GM21367 (cell line): ENCODE measurements around the gene OXCT2.
"Not testable (repeated sequence)": the region's sequence is repeated elsewhere in the genome, so short reads cannot be mapped to it uniquely, and the experiment has no call there.

ENCODE experiments used
- ATAC-seq: cut with Tn5 transposase; IDR thresholded peaks from one replicate; pipeline ENCODE4 v1.9.1; 2021; ENCODE audit not compliant: unreplicated experiment

OXCT2 gene

DNA sequence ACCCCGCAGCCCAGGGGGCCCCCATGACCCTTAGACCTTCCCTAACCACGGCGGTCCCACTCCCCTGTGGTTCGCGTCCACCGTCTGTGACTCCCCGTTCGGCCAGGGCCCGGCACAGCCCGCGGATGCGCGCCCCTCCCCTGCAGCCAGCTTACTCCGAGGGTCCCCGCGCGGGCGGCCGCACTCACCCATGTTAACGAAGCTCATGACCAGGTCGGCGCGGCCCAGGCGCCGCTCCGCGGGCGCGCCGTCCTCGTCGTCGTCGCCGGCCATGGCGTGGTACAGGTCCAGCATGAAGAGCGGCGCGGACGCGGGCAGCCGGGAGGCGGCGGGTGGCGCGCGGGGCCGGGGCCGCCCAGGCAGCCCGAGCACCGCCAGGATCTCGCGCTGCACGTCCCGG lies 16.8 kb upstream of the OXCT2 start:
- ATAC-seq: not testable (repeated sequence)

DNA sequence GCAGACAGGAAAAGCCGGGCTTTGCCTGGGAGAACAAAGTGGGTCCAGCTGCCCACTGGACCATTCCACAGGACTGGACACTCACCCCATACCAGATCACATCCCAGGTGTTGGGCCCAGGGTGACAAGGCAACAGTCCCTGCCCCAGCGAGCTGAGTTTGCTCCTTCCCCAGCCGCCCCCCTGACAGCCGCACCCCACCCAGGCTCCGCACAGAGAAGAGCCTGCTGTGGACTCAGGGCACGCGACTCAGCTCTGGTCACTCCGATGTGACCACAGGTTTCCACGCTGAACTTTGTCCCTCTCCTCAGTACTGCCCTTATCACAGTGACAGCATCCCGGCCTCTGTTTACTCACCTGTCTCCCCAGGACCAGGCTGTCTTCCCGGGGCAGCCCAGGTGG lies 16.3 kb upstream of the OXCT2 start:
- ATAC-seq: no peak

GRCh38 chr1:39787108-39787375 lies 15.9 kb upstream of the OXCT2 start:
- ATAC-seq: not testable (repeated sequence)

DNA sequence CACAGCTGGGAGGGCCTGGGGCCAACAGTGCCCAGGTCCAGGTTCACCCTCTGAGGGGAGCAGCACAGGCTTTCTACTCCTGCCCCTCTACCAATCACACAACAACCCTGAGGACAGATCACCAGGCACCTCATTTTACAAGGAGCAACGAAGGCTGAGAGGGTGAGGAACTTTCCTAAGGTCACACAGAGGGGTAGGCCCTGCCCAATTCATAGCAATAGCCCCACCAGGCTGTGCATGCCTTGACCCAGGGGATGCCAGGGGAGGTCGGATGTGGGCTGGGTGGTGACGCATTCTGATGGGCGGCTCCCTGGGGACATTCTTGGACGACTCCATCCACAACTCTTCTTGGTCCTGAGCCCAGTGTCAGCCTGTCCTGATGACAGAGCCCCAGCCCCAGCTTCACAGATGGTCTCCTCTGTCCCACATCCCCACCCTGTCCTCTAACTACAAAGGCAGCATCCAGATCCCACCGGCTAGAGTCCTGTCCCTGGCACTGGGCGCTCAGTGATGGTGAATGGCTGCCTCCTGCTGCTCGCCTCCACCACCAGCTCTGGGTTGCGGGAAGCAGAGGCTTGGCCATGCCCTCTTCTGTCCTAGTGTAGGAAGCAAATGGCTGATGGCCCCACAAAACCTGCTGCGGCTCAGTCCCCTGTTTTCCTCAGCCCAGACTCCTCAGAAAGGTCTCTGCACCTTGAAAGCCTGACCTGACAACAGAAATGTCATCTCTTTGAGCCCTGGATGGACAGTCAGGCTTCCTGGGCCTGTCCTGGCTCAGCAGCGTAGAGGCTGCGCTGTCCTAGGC lies 15.4 kb upstream of the OXCT2 start:
- not testable (repeated sequence) for ATAC-seq

GRCh38 chr1:39782685-39783084 lies 11.5 kb upstream of the OXCT2 start:
- ATAC-seq: not testable (repeated sequence)

GRCh38 chr1:39782103-39782502 lies 11.0 kb upstream of the OXCT2 start:
- no peak for ATAC-seq

DNA sequence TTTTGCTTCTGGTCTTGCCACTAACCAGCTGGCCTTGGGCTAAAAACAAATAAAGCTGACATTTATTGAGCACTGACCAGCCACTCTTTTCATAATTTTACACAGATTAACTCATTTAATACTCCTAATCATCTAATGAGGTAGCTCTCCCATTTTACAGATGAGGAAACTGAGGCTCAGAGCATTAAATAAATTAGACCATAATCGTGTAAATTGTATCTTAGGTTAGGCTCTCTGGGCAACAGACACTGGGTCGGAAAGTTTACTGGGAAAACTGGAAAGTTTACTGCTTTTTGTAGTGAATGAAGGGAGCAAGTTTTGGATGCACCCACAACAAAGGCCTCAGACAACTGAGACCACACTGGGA lies 10.2 kb upstream of the OXCT2 start:
- ATAC-seq: no peak

GRCh38 chr1:39779821-39780220 lies 8.7 kb upstream of the OXCT2 start:
- ATAC-seq: no peak

GRCh38 chr1:39779137-39779536 lies 8.0 kb upstream of the OXCT2 start:
- no peak for ATAC-seq

DNA sequence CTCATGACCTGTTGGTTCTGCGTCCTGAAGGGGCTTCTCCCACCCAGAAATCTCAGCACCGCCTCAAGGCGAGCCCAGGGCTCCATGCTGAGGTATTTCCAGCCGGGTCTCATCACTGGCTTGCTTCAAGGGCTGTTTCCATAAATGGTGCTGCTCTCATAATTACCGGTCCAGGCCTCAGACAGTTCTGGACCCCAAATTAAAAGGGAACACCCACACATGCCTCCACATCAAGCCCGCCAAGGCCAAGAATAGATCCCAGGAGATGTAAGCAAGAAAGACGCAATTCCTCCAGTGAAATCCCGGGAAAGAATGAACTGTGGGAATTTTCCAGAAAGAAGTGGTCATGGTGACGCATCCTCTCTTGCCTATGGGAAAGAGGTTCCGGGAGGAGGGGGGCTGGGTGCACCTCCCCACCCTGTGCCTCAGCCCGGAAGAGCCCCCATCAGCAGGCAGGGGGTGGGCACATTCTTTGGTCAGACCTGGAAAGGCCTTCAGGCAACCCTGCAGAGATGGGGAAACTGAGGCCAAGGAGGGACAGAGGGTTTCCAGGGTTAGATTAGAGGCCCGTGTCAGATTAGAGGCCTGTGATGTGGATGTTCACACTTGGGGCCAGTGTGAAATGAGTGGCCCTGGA lies 7.4 kb upstream of the OXCT2 start:
- not testable (repeated sequence) for ATAC-seq

- not testable (repeated sequence) for ATAC-seq
Observed at GRCh38 chr1:39777896-39778295, 6.7 kb upstream of the OXCT2 start.

DNA sequence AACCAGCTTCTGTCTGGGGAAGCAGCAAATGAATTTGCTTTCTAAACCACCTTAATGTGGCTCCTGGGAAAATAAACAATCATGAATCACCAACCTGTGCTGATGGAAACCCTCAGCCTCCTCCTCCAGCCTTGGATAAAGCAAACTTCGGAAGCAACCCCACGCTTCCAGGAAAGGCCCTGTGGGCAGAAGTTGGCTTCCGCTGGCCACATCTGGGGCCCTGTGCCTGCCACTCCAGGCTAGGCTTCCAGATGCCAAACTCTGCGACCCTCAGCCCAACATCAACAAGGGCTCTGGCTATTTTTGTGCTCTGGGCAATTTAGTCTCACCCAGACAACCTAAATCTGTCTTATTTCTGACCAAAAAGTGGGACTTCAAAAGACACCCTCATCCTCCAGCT lies 6.2 kb upstream of the OXCT2 start:
- no peak for ATAC-seq

DNA sequence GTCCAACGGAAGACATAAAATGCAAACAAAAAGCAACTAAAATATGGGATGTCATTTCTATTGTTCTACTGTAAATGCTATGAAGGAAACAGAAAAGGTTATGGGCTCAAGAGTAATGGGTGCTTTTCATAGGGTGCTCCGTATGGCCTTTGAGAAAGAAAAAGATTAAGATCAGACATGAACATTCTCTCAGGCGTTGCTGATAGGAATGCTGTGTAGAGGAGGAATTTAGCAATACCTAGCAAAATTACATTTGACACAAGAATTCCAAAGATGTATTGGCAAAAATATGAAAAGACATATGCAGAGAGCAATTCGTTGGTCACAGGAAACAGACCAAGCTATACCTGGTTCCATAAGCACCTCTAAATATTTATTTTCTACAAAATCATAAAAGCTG lies 5.7 kb upstream of the OXCT2 start:
- no peak for ATAC-seq

- no peak for ATAC-seq
Observed at GRCh38 chr1:39776400-39776713, 5.2 kb upstream of the OXCT2 start.

- not testable (repeated sequence) for ATAC-seq
Observed at GRCh38 chr1:39775676-39776399, 4.7 kb upstream of the OXCT2 start.

DNA sequence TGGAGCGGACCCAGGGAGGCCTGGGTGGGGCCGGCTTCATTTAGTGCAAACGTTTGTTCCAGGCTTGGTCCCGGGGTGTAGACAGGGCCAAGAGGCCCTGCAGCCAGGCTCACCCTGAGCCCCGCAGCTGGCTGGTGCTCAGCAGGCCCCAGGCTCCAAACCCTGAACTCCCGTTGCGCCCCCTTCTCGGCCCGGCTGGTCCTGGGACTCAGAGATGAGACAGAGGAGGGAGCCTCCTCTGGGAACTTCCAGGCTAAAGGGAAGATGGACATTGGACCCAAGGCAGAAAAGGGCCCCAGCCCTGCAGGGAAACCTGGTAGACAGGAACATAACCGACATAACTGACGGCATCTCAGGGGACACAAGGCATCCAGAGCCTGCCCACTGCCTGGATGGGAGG lies 4.0 kb upstream of the OXCT2 start:
- not testable (repeated sequence) for ATAC-seq

DNA sequence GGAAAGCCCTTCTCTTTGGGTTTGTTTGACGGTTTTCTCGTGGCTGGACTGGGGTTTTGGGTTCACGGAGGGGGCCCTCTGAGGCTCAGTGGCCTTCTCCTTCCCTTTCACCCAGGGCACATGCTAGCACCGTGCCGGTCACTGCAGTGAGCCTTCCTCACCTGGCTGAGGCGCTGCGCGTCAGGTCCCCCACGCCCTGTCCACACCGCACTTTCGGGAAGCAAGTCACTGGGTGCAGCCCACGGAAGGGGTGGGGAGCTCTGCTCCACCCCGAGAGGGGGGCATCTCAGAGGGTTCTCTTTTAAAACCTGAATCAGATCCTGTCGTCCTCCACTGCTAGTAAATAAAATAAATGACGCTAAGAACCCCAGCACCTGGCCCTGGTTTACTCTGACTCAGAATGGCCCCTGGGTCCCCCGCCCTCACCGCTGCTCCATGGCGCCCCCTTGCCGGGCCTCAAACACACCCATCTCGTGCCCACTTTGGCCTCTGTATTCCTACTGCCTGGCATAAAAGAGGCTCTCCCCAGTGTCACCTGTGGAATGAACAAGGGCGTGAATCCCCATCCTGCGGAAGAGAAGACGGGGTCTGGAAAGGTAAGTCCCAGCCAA lies 2.3 kb upstream of the OXCT2 start:
- not testable (repeated sequence) for ATAC-seq

- not testable (repeated sequence) for ATAC-seq
Observed at GRCh38 chr1:39770100-39771021, 787 bp downstream of the OXCT2 start.

- ATAC-seq: not testable (repeated sequence)
Observed at GRCh38 chr1:39769502-39769901, 1.6 kb downstream of the OXCT2 start.

- not testable (repeated sequence) for ATAC-seq
Observed at GRCh38 chr1:39766466-39766865, 4.7 kb downstream of the OXCT2 start.

- not testable (repeated sequence) for ATAC-seq
Observed at GRCh38 chr1:39764512-39764911, 6.6 kb downstream of the OXCT2 start.
